Ascending aorta (tissue), 2 donors: Measurements from ENCODE around the gene PXDN. TPM values are rescaled to one million over a fixed set of nuclear protein-coding genes. Genes with fewer than 3 reads are reported as not detected.
"Not testable (repeated sequence)": the region's sequence is repeated elsewhere in the genome, so short reads cannot be mapped to it uniquely, and the experiment has no call there.

Experiments used
- DNase-seq, 2 donors: peaks; one replicate each; pipeline ENCODE4 v3.0.0-alpha.2; 2019; ENCODE audit warnings: low spot score in 2 of 2
- H3K27ac ChIP-seq, 2 donors: fragments of 200-600 bp; sonication (generic); one replicate each; pipeline ENCODE4 v1.5.1; 2016 to 2017; ENCODE audit warnings: mild to moderate bottlenecking in 1 of 2
- H3K27me3 ChIP-seq: fragments of 200-600 bp; sonication (generic); one replicate; pipeline ENCODE4 v1.5.1; 2017
- H3K36me3 ChIP-seq, 2 donors: fragments of 200-600 bp; sonication (generic); one replicate each; pipeline ENCODE4 v1.5.1; 2016
- H3K4me1 ChIP-seq, 2 donors: fragments of 200-600 bp; sonication (generic); one replicate each; pipeline ENCODE4 v1.5.1; 2016 to 2017; ENCODE audit warnings: mild to moderate bottlenecking in 1 of 2
- H3K4me3 ChIP-seq, 2 donors: fragments of 200-600 bp; sonication (generic); one replicate each; pipeline ENCODE4 v1.5.1; 2016 to 2017; ENCODE audit warnings: mild to moderate bottlenecking in 1 of 2
- H3K9me3 ChIP-seq, 2 donors: fragments of 200-600 bp; sonication (generic); one replicate each; pipeline ENCODE4 v1.5.1; 2016
- intact Hi-C: fragments of 100-400 bp; cut with DNase I; formaldehyde crosslinking; loops from one replicate; pipeline ENCODE4 v1.15.1; 2023
- total RNA-seq: library from RNA; depleted of rRNA; stranded (reverse); fragments of >200 nt; gene quantifications from one replicate; pipeline ENCODE4 v1.1.0, GENCODE V29; 2016
- TF ChIP-seq, protein P1 (sequence below), 3 experiments: fragments of 200-600 bp in 2 of 3; fragments of 450-650 bp in 1 of 3; sonication (generic) in 2 of 3; IDR thresholded peaks; one replicate each; pipeline ENCODE4 v1.5.1; 2016 to 2019; ENCODE audit warnings: antibody characterized with exemption in 3 of 3, mild to moderate bottlenecking in 1 of 3, moderate library complexity in 1 of 3

Gene PXDN
- total RNA-seq, 1 donor from 2014 or later: 188 TPM

GRCh38 chr2:1758774-1759610, 14.7 kb upstream of the PXDN start:
- intact Hi-C loops: no loop called here
- DNase-seq: peak in 1 of 2 donors; percentile 50

GRCh38 chr2:1758171-1758570, 13.9 kb upstream of the PXDN start:
- Histone ChIP-seq H3K27ac (no peak overlapping the region), H3K9me3 (no peaks in the 10 kb centered on the region), H3K4me1 (no peaks in the 10 kb centered on the region), H3K36me3 (no peaks in the 10 kb centered on the region), H3K27me3 (no peaks in the 10 kb centered on the region), H3K4me3 (no peak overlapping the region)
- intact Hi-C loops: no loop called here
- TF ChIP-seq, protein P1, sequence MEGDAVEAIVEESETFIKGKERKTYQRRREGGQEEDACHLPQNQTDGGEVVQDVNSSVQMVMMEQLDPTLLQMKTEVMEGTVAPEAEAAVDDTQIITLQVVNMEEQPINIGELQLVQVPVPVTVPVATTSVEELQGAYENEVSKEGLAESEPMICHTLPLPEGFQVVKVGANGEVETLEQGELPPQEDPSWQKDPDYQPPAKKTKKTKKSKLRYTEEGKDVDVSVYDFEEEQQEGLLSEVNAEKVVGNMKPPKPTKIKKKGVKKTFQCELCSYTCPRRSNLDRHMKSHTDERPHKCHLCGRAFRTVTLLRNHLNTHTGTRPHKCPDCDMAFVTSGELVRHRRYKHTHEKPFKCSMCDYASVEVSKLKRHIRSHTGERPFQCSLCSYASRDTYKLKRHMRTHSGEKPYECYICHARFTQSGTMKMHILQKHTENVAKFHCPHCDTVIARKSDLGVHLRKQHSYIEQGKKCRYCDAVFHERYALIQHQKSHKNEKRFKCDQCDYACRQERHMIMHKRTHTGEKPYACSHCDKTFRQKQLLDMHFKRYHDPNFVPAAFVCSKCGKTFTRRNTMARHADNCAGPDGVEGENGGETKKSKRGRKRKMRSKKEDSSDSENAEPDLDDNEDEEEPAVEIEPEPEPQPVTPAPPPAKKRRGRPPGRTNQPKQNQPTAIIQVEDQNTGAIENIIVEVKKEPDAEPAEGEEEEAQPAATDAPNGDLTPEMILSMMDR (IDR thresholded peaks at IDR 0.05): no peak
- DNase-seq: no peak

More at GRCh38 chr2:1758774-1759610, 14.7 kb upstream of the PXDN start:
- Histone ChIP-seq H3K4me1 (no peaks in the 10 kb centered on the region), H3K4me3 (no peak overlapping the region), H3K27ac (no peak overlapping the region), H3K9me3 (no peaks in the 10 kb centered on the region), H3K36me3 (no peaks in the 10 kb centered on the region), H3K27me3 (no peaks in the 10 kb centered on the region)
- TF ChIP-seq, protein P1 (IDR thresholded peaks at IDR 0.05): no peak

GRCh38 chr2:1757567-1757966, 13.3 kb upstream of the PXDN start:
- Histone ChIP-seq H3K4me3 (no peak overlapping the region), H3K27me3 (no peaks in the 10 kb centered on the region), H3K27ac (no peak overlapping the region), H3K4me1 (no peaks in the 10 kb centered on the region), H3K9me3 (no peaks in the 10 kb centered on the region), H3K36me3 (no peaks in the 10 kb centered on the region)
- TF ChIP-seq, protein P1 (IDR thresholded peaks at IDR 0.05): no peak
- DNase-seq: peak in 1 of 2 donors; percentile 34
- intact Hi-C loops: no loop called here

- intact Hi-C loops: not testable (repeated sequence)
Measured at GRCh38 chr2:1757146-1757545, 12.8 kb upstream of the PXDN start.

DNA sequence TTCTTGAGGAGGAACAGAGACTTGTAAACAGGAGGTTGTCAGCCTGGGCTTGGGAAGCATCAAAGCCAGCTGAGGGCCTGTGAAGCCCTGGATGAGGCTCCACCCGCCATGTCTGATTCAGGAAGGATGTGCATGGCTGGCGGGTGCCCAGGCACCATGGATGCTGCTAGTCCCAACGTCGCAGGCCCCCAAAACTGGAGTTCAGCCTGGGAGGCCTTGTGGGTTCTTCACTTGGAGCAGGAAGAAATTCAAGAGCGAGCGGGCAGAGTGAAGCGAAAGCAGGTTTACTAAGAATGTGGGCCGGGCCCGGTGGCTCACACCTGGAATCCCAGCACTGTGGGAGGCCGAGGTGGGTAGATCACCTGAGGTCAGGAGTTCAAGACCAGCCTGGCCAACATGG, 12.1 kb upstream of the PXDN start:
- Histone ChIP-seq H3K9me3 (no peaks in the 10 kb centered on the region), H3K4me1 (peaks cover 0 to 1% of the 10 kb centered on the region in 2 donors), H3K36me3 (no peaks in the 10 kb centered on the region), H3K4me3 (no peak overlapping the region), H3K27me3 (no peaks in the 10 kb centered on the region), H3K27ac (no peak overlapping the region)
- intact Hi-C loops: no loop called here
- TF ChIP-seq, protein P1 (IDR thresholded peaks at IDR 0.05): no peak
- peak in 1 of 2 donors; percentile 51 for DNase-seq

More at GRCh38 chr2:1757146-1757545, 12.8 kb upstream of the PXDN start:
- peak in 1 of 2 donors; percentile 33 for DNase-seq
- H3K27ac ChIP-seq, H3K4me3 ChIP-seq, H3K27me3 ChIP-seq, H3K9me3 ChIP-seq, H3K36me3 ChIP-seq, H3K4me1 ChIP-seq: not testable (repeated sequence)

GRCh38 chr2:1755436-1756191, 11.3 kb upstream of the PXDN start:
- Histone ChIP-seq H3K9me3 (no peaks in the 10 kb centered on the region), H3K36me3 (no peaks in the 10 kb centered on the region), H3K27me3 (no peaks in the 10 kb centered on the region), H3K27ac (no peak overlapping the region), H3K4me1 (peaks cover 0 to 10% of the 10 kb centered on the region in 2 donors), H3K4me3 (no peak overlapping the region)
- intact Hi-C loops: no loop called here
- TF ChIP-seq, protein P1 (IDR thresholded peaks at IDR 0.05): no peak
- peak in 1 of 2 donors; percentile 31 for DNase-seq
